HG03432 (cell line): ENCODE data around the gene SPTAN1.
A peak's percentile ranks its signal among the peaks of the same experiment; 100 is the strongest.
"Not testable (repeated sequence)": the region's sequence is repeated elsewhere in the genome, so short reads cannot be mapped to it uniquely, and the experiment has no call there.

Source experiments
- ATAC-seq: cut with Tn5 transposase; IDR thresholded peaks from one replicate; pipeline ENCODE4 v1.9.1; 2021; ENCODE audit warnings: mild to moderate bottlenecking, moderate library complexity; ENCODE audit not compliant: unreplicated experiment

The SPTAN1 gene

GRCh38 chr9:128631636-128632035, 79.2 kb downstream of the SPTAN1 start:
- ATAC-seq, result no peak

- ATAC-seq, result no peak
Measured at GRCh38 chr9:128632066-128632465, 79.7 kb downstream of the SPTAN1 start.

DNA sequence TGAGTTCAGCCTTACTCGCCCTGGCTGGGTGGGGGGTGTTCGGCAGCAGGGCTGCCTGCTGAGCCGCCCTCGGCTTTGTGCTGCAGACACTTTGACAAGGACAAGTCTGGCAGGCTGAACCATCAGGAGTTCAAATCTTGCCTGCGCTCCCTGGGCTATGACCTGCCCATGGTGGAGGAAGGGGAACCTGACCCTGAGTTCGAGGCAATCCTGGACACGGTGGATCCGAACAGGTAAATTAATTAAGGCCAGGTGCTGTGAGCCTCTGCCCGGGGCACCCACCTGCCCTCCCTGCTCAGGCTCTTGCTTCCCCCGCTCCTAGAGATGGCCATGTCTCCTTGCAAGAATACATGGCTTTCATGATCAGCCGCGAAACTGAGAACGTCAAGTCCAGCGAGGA, 80.1 kb downstream of the SPTAN1 start:
- no peak for ATAC-seq

GRCh38 chr9:128633057-128633456, 80.7 kb downstream of the SPTAN1 start:
- ATAC-seq, result no peak

GRCh38 chr9:128633601-128634000, 81.2 kb downstream of the SPTAN1 start:
- ATAC-seq, result no peak

- no peak for ATAC-seq
Measured at GRCh38 chr9:128634111-128634510, 81.7 kb downstream of the SPTAN1 start.

DNA sequence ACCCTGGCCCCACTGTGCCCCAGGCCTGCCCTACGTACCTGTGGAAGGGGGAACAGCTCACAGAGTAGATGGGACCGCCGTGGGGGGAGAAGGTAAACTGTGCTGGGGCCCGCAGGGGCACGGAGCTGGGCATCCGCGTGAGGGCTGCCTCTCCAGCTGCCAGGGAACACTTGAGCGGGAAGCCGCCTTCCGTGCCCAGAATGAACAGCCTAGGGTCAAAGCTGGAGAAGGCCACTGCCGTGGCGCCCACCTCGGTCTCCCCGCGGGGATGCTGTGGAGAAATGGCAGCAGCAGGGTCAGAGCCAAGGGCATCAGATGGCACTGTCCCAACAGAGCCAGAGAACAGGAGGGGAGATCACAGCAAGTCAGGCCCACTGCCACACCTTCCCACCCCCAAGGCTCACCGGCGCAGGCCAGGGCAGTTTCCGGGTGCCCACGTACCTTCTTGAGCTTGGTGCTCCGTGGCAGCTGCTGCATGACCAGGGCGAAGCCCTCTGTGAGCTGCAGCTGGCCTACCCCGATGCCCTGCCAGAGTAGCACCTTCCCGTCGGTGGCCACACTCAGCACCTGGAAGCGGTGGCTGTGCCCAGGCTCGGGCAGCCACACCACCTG, 82.4 kb downstream of the SPTAN1 start:
- no peak for ATAC-seq

GRCh38 chr9:128635266-128636023, 83.1 kb downstream of the SPTAN1 start:
- ATAC-seq, result no peak

DNA sequence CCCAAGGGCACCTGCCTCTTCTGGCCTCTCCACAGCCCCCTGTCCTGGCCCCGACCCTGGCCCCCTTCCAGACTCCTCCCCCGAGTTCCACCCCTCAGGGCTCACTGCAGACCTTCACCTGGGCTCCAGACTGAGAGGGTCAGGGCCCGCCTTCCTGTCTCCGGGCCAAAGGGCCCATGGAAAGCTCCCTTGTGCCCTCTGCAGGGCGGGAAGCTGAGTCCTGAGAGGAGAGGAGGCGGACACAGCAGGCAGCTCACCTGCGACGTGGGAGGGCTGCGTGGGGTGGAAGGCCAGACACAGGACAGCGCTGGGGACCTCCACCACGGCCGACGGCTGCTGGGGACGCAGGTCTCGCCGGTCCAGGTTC, 83.6 kb downstream of the SPTAN1 start:
- ATAC-seq, result no peak

DNA sequence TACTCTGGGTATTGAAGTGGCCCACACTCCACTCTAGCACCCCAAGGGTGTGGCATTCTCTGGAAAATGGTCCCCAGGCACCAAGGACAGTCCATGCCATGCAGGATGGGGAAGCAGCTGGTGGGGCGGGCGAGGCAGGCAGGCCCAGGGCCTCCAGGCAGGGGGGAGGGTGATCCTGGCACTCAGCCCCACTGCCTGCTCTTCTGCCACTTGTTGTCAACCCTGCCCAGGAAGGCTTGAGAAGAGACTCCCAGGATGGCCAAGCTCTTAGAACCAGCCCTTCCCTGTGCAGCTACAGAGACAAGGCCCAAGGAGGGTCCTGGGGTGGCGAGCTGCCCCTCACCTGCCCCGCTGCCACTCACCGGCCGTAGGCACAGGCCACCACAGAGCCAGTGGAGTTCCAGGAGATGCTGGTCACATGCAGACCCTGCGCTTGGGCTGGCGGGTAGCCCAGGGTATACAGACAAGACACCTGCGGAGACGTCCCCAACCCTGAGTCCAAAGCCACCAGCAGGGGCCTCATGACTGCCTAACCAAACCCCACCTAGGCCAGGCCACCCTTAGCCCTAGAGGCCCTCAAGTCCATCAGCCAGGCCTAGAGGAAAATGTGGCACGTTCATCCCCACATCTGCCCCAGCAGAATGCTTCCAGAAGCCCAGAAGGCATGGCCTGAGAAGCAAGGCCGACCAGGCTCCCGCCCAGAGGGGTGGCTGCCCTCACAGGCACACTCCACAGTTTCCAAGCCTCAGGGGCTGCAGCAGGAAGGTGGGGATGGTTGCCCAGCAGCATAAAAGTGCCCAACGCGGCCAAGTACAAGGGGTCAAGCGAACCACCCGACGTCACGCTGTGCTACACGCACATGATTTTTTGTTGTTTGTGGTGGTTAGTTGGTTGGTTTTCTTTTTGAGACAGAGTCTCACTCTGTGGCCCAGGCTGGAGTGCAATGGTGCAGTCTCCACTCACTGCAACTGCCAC, 84.5 kb downstream of the SPTAN1 start:
- no peak for ATAC-seq

- no peak for ATAC-seq
Measured at GRCh38 chr9:128637656-128638055, 85.3 kb downstream of the SPTAN1 start.

DNA sequence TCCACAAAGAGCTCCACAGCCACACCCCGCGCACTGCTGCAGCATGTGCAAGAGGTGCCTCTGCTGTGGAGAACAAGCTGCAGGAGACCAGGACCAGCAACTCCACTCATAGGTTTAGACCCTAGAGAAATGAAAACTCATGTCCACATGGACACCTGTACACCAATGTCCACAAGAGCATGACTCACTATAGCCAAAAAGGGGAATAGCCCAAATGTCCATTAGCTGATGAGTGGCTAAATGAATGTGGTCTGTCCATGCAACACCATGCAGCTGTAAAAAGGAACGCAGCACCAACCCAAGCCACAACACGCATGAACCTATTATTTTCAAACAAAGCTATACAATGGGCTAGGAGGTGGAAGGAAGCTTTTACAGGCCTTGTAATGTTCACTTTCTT, 86.2 kb downstream of the SPTAN1 start:
- ATAC-seq, result no peak

DNA sequence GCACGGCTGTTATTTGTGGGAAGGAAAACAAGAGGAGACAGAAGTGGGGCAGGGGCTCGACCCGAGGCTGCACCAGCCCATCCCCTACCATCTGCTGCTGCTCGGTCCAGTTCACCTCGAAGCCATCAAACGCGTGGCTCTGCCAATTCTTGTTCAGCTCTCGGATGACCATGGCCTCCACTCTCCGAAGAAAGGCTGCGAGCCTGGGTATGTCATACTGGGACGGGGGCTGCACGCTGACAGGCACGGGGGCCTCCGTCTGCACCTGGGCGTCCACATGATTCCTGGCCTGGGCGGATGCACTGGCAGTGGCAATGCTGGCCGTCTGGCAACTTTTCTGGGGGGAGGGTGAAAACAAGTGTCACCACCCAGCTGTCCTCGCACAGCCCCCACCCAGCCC, 88.2 kb downstream of the SPTAN1 start:
- ATAC-seq, result no peak

DNA sequence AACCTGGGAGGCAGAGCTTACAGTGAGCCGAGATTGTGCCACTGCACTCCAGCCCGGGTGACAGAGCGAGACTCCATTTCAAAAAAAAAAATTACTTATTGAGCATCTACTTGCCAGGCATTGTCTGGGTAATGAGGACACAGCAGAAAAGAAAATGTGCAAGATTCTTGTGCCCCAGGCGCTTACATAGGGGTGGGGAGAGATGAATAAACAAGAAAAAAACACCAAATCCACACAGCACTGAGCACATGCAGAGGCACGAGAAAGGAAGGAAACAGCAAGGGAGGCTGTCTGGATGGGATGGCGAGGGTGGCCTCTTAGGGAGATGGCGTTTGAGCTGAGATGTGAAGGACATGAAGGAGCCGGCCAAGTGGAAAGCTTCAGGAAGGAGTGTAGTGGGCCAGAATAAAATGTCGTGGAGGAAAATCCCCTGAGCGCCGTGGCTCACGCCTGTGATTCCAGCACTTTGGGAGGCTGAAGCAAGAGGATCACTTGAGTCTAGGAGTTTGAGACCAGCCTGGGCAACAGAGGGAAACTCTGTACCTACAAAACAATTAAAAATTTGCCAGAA, 90.4 kb downstream of the SPTAN1 start:
- no peak for ATAC-seq

GRCh38 chr9:128643519-128644300, 91.3 kb downstream of the SPTAN1 start:
- ATAC-seq, result peak; percentile 77

DNA sequence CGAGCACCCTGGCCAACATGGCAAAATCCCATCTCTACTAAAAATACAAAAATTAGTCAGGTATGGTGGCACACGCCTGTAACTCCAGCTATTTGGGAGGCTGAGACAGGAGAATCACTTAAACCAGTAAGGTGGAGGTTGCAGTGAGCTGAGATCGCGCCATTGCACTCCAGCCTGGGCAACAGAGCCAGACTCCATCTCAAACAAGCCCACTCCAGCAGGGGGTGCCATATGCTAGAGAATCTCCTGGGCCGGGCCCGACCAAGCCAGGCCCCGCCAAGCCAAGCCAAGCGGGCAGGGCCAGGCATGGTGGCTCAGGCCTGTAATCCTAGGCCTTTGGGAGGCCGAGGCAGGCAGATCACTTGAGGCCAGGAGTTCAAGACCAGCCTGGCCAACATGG, 95.8 kb downstream of the SPTAN1 start:
- ATAC-seq, result not testable (repeated sequence)

- ATAC-seq, result no peak
Measured at GRCh38 chr9:128651798-128652197, 99.4 kb downstream of the SPTAN1 start.

- ATAC-seq, result no peak
Measured at GRCh38 chr9:128653908-128654307, 101.5 kb downstream of the SPTAN1 start.

- no peak for ATAC-seq
Measured at GRCh38 chr9:128654481-128654880, 102.1 kb downstream of the SPTAN1 start.
